ENCODE data around the gene MYO9B.

Gene MYO9B

GRCh38 chr19:17195106-17195505, 119.5 kb downstream of the MYO9B start:
- peaks cover 38% of the 10 kb centered on the region for H3K36me3 Mint-ChIP-seq
- no peak overlapping the region for H3K4me3 Mint-ChIP-seq
- H3K4me1 Mint-ChIP-seq, result peaks cover 10% of the 10 kb centered on the region
- ATAC-seq (ENCODE audit: low read depth) (no peak), DNase-seq (ENCODE audit: low spot score in 2 of 2) (no peak)
- H3K27me3 Mint-ChIP-seq, result no peaks in the 10 kb centered on the region
- H3K9me3 Mint-ChIP-seq, result no peaks in the 10 kb centered on the region
- H3K27ac Mint-ChIP-seq, result no peak overlapping the region

DNA sequence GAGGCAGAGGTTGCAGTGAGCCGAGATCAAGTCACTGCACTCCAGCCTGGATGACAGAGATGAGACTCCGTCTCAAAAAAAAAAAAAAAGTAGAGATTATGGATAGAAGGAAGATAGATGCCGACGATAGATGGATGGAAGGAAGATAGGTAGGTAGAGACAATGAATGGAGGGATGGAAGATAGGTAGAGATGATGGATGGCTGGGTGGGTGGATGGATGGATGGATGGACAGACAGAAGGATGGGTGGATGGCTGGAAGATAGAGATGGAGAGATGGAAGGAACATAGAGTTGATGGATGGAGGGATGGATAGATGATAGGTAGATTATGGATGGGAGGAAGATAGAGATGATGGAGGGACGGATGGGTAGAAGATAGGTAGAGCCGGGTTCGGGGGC, 121.0 kb downstream of the MYO9B start:
- no peaks in the 10 kb centered on the region for H3K9me3 Mint-ChIP-seq
- no peak for ATAC-seq (ENCODE audit: low read depth)
- peaks cover 8% of the 10 kb centered on the region for H3K4me1 Mint-ChIP-seq
- H3K27me3 Mint-ChIP-seq, result no peaks in the 10 kb centered on the region
- no peak for DNase-seq (ENCODE audit: low spot score in 2 of 2)
- peaks cover 40% of the 10 kb centered on the region for H3K36me3 Mint-ChIP-seq
- no peak overlapping the region for H3K4me3 Mint-ChIP-seq
- H3K27ac Mint-ChIP-seq, result peak overlapping the region; percentile 48

DNA sequence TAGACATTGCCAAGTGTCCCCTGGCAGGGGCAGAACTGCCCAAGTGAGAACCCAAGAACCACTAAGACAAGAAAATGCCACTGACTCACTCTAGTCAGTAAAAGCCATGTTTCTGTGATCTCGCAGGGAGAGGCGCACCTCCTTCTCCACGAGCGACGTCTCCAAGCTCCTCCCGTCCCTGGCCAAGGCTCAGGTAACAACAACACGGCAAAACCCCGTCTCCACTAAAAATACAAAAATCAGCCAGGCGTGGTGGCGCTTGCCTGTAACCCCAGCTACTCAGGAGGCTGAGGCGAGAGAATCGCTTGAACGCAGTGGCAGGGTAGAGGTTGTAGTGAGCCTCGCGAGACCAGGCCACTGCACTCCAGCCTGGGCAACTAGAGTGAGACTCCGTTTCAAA, 122.1 kb downstream of the MYO9B start:
- Mint-ChIP-seq H3K36me3 (peaks cover 50% of the 10 kb centered on the region), H3K27ac (no peak overlapping the region), H3K4me1 (peaks cover 12% of the 10 kb centered on the region), H3K9me3 (no peaks in the 10 kb centered on the region), H3K4me3 (no peak overlapping the region), H3K27me3 (no peaks in the 10 kb centered on the region)
- ATAC-seq (ENCODE audit: low read depth) (no peak), DNase-seq (ENCODE audit: low spot score in 2 of 2) (no peak)

DNA sequence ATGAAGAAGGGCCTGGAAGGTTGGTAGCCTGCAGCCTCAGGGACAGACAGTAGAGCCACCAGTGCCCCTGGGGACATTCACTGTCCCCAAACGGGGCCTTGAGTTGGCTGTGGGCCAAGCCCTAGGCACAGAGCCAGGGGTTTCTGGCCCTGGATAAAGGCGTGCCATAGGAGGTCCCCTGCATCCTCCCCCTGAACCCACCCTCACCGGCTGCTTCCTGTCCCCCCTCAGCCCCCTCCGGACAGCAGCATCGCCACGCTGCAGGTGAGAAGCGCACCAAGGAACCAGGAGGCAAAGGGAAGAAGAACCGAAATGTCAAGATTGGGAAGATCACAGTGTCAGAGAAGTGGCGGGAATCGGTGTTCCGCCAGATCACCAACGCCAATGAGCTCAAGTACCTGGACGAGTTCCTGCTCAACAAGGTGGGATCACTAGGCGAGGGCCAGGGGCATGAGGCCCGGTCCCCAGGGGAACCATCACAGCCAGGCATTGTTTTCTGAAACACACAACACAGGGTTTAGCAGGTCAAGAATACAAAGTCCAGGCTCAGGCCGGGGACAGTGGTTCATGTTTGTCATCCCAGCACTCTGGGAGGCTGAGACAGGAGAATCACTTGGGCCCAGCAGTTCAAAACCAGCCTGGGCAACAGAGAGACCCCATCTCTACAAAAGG, 125.0 kb downstream of the MYO9B start:
- Mint-ChIP-seq H3K9me3 (no peaks in the 10 kb centered on the region), H3K27ac (no peak overlapping the region), H3K4me1 (peaks cover 12% of the 10 kb centered on the region), H3K27me3 (no peaks in the 10 kb centered on the region), H3K36me3 (peaks cover 48% of the 10 kb centered on the region), H3K4me3 (no peak overlapping the region)
- no peak for DNase-seq (ENCODE audit: low spot score in 2 of 2)
- ATAC-seq (ENCODE audit: low read depth), result no peak

DNA sequence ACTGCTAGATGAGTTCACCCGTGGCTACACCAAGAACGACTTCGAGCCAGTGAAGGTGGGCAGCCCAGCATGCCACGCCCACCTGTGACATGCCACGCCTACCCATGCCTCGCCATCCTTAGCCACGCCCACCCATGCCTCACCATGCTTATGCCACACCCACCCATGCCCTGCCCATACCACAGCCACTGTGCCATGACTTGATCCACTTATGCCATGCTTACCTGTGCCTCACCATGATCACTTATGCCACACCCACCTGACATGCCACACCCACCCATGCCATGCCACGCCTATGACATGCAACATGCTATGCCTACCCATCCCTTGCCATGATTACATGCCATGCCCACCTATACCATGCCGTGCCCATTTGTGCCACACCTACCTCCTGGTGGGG, 126.7 kb downstream of the MYO9B start:
- no peak overlapping the region for H3K4me3 Mint-ChIP-seq
- DNase-seq (ENCODE audit: low spot score in 2 of 2), result no peak
- H3K27ac Mint-ChIP-seq, result peak overlapping the region; percentile 47
- H3K27me3 Mint-ChIP-seq, result no peaks in the 10 kb centered on the region
- ATAC-seq (ENCODE audit: low read depth), result peak; percentile 50
- peaks cover 41% of the 10 kb centered on the region for H3K36me3 Mint-ChIP-seq
- H3K4me1 Mint-ChIP-seq, result peaks cover 6% of the 10 kb centered on the region
- no peaks in the 10 kb centered on the region for H3K9me3 Mint-ChIP-seq

- H3K4me3 Mint-ChIP-seq, result no peak overlapping the region
- H3K27ac Mint-ChIP-seq, result peak overlapping the region; percentile 47
- peaks cover 39% of the 10 kb centered on the region for H3K36me3 Mint-ChIP-seq
- H3K27me3 Mint-ChIP-seq, result no peaks in the 10 kb centered on the region
- ATAC-seq (ENCODE audit: low read depth) (no peak), DNase-seq (ENCODE audit: low spot score in 2 of 2) (no peak)
- H3K9me3 Mint-ChIP-seq, result no peaks in the 10 kb centered on the region
- peaks cover 6% of the 10 kb centered on the region for H3K4me1 Mint-ChIP-seq
Measured at GRCh38 chr19:17202713-17203112, 127.1 kb downstream of the MYO9B start.

GRCh38 chr19:17205237-17206140, 129.9 kb downstream of the MYO9B start:
- peaks cover 42% of the 10 kb centered on the region for H3K36me3 Mint-ChIP-seq
- no peaks in the 10 kb centered on the region for H3K27me3 Mint-ChIP-seq
- DNase-seq (ENCODE audit: low spot score in 2 of 2) (peak; percentile 45 to 56), ATAC-seq (ENCODE audit: low read depth) (peak; percentile 75)
- H3K4me1 Mint-ChIP-seq, result peaks cover 17% of the 10 kb centered on the region
- H3K9me3 Mint-ChIP-seq, result no peaks in the 10 kb centered on the region
- H3K27ac Mint-ChIP-seq, result no peak overlapping the region
- no peak overlapping the region for H3K4me3 Mint-ChIP-seq

- ATAC-seq (ENCODE audit: low read depth), result no peak
- no peak for DNase-seq (ENCODE audit: low spot score in 2 of 2)
- Mint-ChIP-seq H3K27me3 (no peaks in the 10 kb centered on the region), H3K4me3 (no peak overlapping the region), H3K4me1 (peaks cover 18% of the 10 kb centered on the region), H3K9me3 (no peaks in the 10 kb centered on the region), H3K27ac (no peak overlapping the region), H3K36me3 (peaks cover 31% of the 10 kb centered on the region)
Measured at GRCh38 chr19:17206736-17207581, 131.4 kb downstream of the MYO9B start.

DNA sequence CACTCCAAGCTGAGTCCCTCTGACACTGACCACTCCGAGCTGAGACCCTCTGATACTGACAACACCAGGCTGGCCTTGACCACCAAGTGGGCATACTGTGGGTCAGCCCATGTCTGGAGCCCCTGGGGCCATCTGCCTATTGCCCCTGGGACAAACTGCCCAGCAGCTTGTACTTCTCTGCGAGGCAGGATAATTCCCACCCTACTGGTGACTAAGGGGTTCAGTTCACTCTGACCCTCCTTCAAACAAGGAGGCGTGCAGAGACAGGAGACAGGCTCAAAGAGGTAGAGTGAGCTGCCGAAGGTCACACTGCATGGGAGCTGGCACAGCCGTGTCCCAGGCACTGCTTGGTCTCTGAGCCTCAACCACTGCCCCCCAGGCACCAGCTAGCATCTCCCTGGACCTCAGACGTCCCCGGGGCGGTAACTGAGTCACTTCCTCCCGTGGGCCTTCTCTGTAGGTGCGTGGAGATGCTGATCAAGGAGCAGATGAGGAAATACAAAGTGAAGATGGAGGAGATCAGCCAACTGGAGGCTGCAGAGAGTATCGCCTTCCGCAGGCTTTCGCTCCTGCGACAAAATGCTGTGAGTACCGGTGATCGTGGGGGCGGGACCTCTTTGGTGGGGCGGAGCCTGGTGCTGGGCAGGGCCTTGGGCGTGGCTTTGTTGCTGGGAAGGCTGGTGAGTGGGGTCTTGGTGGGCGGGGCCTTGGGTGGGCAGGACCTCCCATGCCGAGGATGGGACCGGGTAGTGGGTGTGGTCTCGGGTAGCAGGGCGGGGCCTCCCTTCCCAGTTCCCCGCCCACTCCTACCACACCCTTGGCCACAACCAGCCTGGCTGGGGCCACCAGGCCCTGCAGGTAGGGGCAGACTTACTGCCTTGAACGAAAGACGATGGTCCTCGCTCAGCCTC, 133.8 kb downstream of the MYO9B start:
- ATAC-seq (ENCODE audit: low read depth) (peak; percentile 60), DNase-seq (ENCODE audit: low spot score in 2 of 2) (peak; percentile 32 to 44)
- Mint-ChIP-seq H3K4me1 (peaks cover 14% of the 10 kb centered on the region), H3K27ac (peak overlapping the region; percentile 73), H3K4me3 (no peak overlapping the region), H3K36me3 (peaks cover 21% of the 10 kb centered on the region), H3K27me3 (no peaks in the 10 kb centered on the region), H3K9me3 (no peaks in the 10 kb centered on the region)

- H3K9me3 Mint-ChIP-seq, result no peaks in the 10 kb centered on the region
- H3K4me3 Mint-ChIP-seq, result no peak overlapping the region
- H3K27me3 Mint-ChIP-seq, result no peaks in the 10 kb centered on the region
- no peak for DNase-seq (ENCODE audit: low spot score in 2 of 2)
- H3K4me1 Mint-ChIP-seq, result peaks cover 21% of the 10 kb centered on the region
- H3K27ac Mint-ChIP-seq, result peak overlapping the region; percentile 36
- peaks cover 21% of the 10 kb centered on the region for H3K36me3 Mint-ChIP-seq
- ATAC-seq (ENCODE audit: low read depth), result no peak
Measured at GRCh38 chr19:17210296-17210695, 134.7 kb downstream of the MYO9B start.

DNA sequence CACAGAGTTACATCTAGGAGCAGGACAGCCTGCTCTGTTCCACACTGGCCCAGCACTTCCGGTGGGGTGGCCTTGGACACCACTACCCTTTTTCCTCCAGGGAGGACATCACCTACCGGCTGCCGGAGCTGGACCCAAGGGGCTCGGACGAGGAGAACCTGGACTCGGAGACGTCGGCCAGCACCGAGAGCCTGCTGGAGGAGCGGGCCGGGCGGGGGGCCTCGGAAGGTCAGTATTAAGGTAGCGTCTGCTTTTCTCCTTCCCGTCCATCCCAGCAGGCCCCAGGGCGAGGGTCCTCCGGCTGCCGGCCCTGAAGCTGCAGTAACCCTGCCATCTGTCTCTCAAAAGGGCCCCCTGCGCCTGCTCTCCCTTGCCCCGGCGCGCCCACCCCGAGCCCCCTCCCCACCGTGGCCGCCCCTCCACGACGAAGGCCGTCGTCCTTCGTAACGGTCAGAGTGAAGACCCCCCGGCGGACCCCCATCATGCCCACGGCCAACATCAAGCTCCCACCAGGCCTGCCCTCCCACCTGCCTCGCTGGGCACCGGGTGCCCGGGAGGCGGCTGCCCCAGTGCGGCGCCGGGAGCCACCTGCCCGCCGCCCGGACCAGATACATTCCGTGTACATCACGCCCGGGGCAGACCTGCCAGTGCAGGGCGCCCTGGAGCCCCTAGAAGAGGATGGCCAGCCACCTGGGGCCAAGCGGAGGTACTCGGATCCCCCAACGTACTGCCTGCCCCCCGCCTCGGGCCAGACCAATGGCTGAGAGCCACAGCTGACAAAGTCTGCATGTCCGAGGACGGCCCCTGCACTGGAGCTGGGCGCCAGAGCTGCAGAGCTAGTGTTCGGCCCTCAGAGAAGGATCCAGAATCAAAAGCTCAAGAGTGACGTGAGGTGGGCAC, 136.2 kb downstream of the MYO9B start:
- no peaks in the 10 kb centered on the region for H3K9me3 Mint-ChIP-seq
- H3K4me3 Mint-ChIP-seq, result no peak overlapping the region
- H3K27ac Mint-ChIP-seq, result no peak overlapping the region

DNA sequence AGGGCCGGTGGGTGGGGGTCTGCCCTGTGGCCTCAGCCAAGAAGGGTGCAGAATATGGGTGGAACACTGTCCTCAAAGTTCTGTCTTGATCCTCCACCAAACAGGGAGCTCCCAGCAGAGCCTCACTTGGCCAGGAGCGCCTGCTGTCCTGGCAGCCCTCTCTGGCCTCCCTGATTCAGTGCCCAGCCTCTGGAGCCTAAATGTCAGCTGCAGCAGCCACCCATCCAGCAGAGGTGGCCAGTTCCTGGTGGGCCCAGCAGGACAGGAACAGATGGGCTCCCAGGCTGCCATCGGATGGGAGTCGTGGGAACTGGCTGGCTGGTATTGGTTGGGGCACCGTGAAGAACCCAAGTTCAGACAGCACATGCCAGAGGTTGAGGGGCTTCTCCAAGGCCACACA, 137.8 kb downstream of the MYO9B start:
- no peak overlapping the region for H3K27ac Mint-ChIP-seq
- DNase-seq (ENCODE audit: low spot score in 2 of 2) (no peak), ATAC-seq (ENCODE audit: low read depth) (no peak)
- peaks cover 27% of the 10 kb centered on the region for H3K36me3 Mint-ChIP-seq
- peaks cover 24% of the 10 kb centered on the region for H3K4me1 Mint-ChIP-seq
- H3K27me3 Mint-ChIP-seq, result no peaks in the 10 kb centered on the region
- H3K4me3 Mint-ChIP-seq, result no peak overlapping the region
- H3K9me3 Mint-ChIP-seq, result no peaks in the 10 kb centered on the region

More for the DNA sequence above, 136.2 kb downstream of the MYO9B start:
- H3K4me1 Mint-ChIP-seq, result peaks cover 23% of the 10 kb centered on the region
- DNase-seq (ENCODE audit: low spot score in 2 of 2) (no peak), ATAC-seq (ENCODE audit: low read depth) (no peak)
- H3K36me3 Mint-ChIP-seq, result peaks cover 21% of the 10 kb centered on the region
- H3K27me3 Mint-ChIP-seq, result no peaks in the 10 kb centered on the region
